MM.1S (cell line): ENCODE measurements around the gene ARHGEF7.

Source experiments
- DNase-seq: peaks from one replicate; pipeline ENCODE4 v3.0.0-alpha.2; 2015
- H2AFZ ChIP-seq: fragments of 300-600 bp; sonication (generic); 2 replicates; pipeline ENCODE4 v1.6.0; 2016; ENCODE audit warnings: antibody characterized with exemption, low read length
- H3F3A ChIP-seq: fragments of 300-600 bp; sonication (generic); 2 replicates; pipeline ENCODE4 v1.6.1; 2016; ENCODE audit warnings: mild to moderate bottlenecking, antibody characterized with exemption, low read length, moderate library complexity, mixed read lengths; ENCODE audit not compliant: insufficient read depth
- H3K27ac ChIP-seq: fragments of 300-600 bp; sonication (generic); 2 replicates; pipeline ENCODE4 v1.5.1; 2016; ENCODE audit warnings: mild to moderate bottlenecking, low read length
- H3K27me3 ChIP-seq: fragments of 300-600 bp; sonication (generic); replicated peaks from 2 replicates; pipeline ENCODE4 v1.6.0; 2016; ENCODE audit warnings: low read length; ENCODE audit not compliant: insufficient read depth
- H3K36me3 ChIP-seq: fragments of 300-600 bp; sonication (generic); replicated peaks from 2 replicates; pipeline ENCODE4 v1.6.1; 2016; ENCODE audit warnings: mild to moderate bottlenecking, low read length, mixed read lengths; ENCODE audit not compliant: insufficient read depth
- H3K4me1 ChIP-seq: fragments of 300-600 bp; sonication (generic); 2 replicates; pipeline ENCODE4 v1.6.1; 2016; ENCODE audit warnings: low read length, mixed read lengths
- H3K4me2 ChIP-seq: fragments of 300-600 bp; sonication (generic); 2 replicates; pipeline ENCODE4 v1.6.0; 2016; ENCODE audit warnings: low read depth, low read length
- H3K4me3 ChIP-seq: fragments of 300-600 bp; sonication (generic); 2 replicates; pipeline ENCODE4 v1.5.1; 2016; ENCODE audit warnings: low read length, mixed read lengths
- H3K79me2 ChIP-seq: fragments of 300-600 bp; sonication (generic); 2 replicates; pipeline ENCODE4 v1.6.1; 2016; ENCODE audit warnings: mixed run types, low read length, mixed read lengths
- H3K9ac ChIP-seq: fragments of 300-600 bp; sonication (generic); 2 replicates; pipeline ENCODE4 v1.6.1; 2016; ENCODE audit warnings: low read length, mixed read lengths
- H3K9me2 ChIP-seq: fragments of 300-600 bp; sonication (generic); replicated peaks from 2 replicates; pipeline ENCODE4 v1.6.1; 2016; ENCODE audit warnings: mild to moderate bottlenecking, low read length, mixed read lengths; ENCODE audit not compliant: insufficient read depth
- H3K9me3 ChIP-seq: fragments of 300-600 bp; sonication (generic); replicated peaks from 2 replicates; pipeline ENCODE4 v1.6.1; 2016; ENCODE audit warnings: mild to moderate bottlenecking, low read length, mixed read lengths; ENCODE audit not compliant: insufficient read depth
- H4K20me1 ChIP-seq: fragments of 300-600 bp; sonication (generic); 2 replicates; pipeline ENCODE4 v1.6.1; 2016; ENCODE audit warnings: mild to moderate bottlenecking, low read length, moderate library complexity, mixed read lengths; ENCODE audit not compliant: insufficient read depth
- CTCF ChIP-seq: fragments of 300-600 bp; sonication (generic); IDR thresholded peaks from 2 replicates; pipeline ENCODE4 v1.5.1; 2016; ENCODE audit warnings: antibody characterized with exemption, low read length, mixed read lengths
- EZH2 ChIP-seq: fragments of 300-600 bp; sonication (generic); optimal IDR thresholded peaks from 2 replicates; pipeline ENCODE3; 2017; ENCODE audit warnings: low read depth, mild to moderate bottlenecking, antibody characterized with exemption, low read length, mixed read lengths
- EZH2phosphoT487 ChIP-seq: fragments of 300-600 bp; sonication (generic); IDR thresholded peaks from 2 replicates; pipeline ENCODE4 v1.6.1; 2018; ENCODE audit warnings: antibody characterized with exemption, low read length

ARHGEF7 gene

GRCh38 chr13:111130116-111130508 lies 15.0 kb downstream of the ARHGEF7 start:
- H2AFZ ChIP-seq, result no peak overlapping the region
- H3K4me3 ChIP-seq, result no peak overlapping the region
- no peaks in the 10 kb centered on the region for H3K9me3 ChIP-seq
- no peaks in the 10 kb centered on the region for H3K79me2 ChIP-seq
- H3K9ac ChIP-seq, result no peak overlapping the region
- no peaks in the 10 kb centered on the region for H3K4me1 ChIP-seq
- no peaks in the 10 kb centered on the region for H3K36me3 ChIP-seq
- H3K27ac ChIP-seq, result no peak overlapping the region
- no peak for DNase-seq
- no peaks in the 10 kb centered on the region for H3F3A ChIP-seq
- H3K9me2 ChIP-seq, result no peaks in the 10 kb centered on the region
- H3K4me2 ChIP-seq, result no peak overlapping the region
- TF ChIP-seq CTCF (no peak), EZH2 (no peak), EZH2phosphoT487 (no peak)
- H3K27me3 ChIP-seq, result no peaks in the 10 kb centered on the region
- H4K20me1 ChIP-seq, result no peaks in the 10 kb centered on the region

GRCh38 chr13:111131048-111131447 lies 15.9 kb downstream of the ARHGEF7 start:
- DNase-seq, result no peak
- TF ChIP-seq CTCF, result no peak
- TF ChIP-seq EZH2, result no peak
- TF ChIP-seq EZH2phosphoT487, result no peak
- H3K79me2 ChIP-seq, result no peaks in the 10 kb centered on the region
- H3K9me3 ChIP-seq, result no peaks in the 10 kb centered on the region
- H3K9me2 ChIP-seq, result no peaks in the 10 kb centered on the region
- no peaks in the 10 kb centered on the region for H4K20me1 ChIP-seq
- H3K36me3 ChIP-seq, result no peaks in the 10 kb centered on the region
- H3K4me3 ChIP-seq, result no peak overlapping the region
- no peak overlapping the region for H3K4me2 ChIP-seq
- H3K27me3 ChIP-seq, result no peaks in the 10 kb centered on the region
- no peak overlapping the region for H2AFZ ChIP-seq
- H3K9ac ChIP-seq, result no peak overlapping the region
- no peak overlapping the region for H3K27ac ChIP-seq
- no peaks in the 10 kb centered on the region for H3K4me1 ChIP-seq
- H3F3A ChIP-seq, result no peaks in the 10 kb centered on the region

- no peak for DNase-seq
- no peak overlapping the region for H3K9ac ChIP-seq
- no peak for TF ChIP-seq EZH2
- no peak for TF ChIP-seq CTCF
- TF ChIP-seq EZH2phosphoT487, result no peak
- no peak overlapping the region for H3K27ac ChIP-seq
- H3K27me3 ChIP-seq, result no peaks in the 10 kb centered on the region
- H2AFZ ChIP-seq, result no peak overlapping the region
- no peaks in the 10 kb centered on the region for H3K36me3 ChIP-seq
- no peaks in the 10 kb centered on the region for H3F3A ChIP-seq
- no peak overlapping the region for H3K4me2 ChIP-seq
- H3K9me2 ChIP-seq, result no peaks in the 10 kb centered on the region
- H3K4me1 ChIP-seq, result no peaks in the 10 kb centered on the region
- H3K9me3 ChIP-seq, result no peaks in the 10 kb centered on the region
- H3K79me2 ChIP-seq, result no peaks in the 10 kb centered on the region
- no peaks in the 10 kb centered on the region for H4K20me1 ChIP-seq
- no peak overlapping the region for H3K4me3 ChIP-seq
These were observed 16.5 kb downstream of the ARHGEF7 start for GRCh38 chr13:111131611-111132010.
